Immature natural killer cell (primary cell): ENCODE data around the gene MYO7B. TPM values are rescaled to one million over a fixed set of nuclear protein-coding genes. Genes with fewer than 3 reads are reported as not detected.

ENCODE experiments used
- DNase-seq, 3 donors: peaks; one replicate each; pipeline ENCODE4 v3.0.0; 2022; ENCODE audit warnings: mixed read lengths in 1 of 3
- H3K27ac Mint-ChIP-seq, 6 donors: one replicate each; pipeline ENCODE4 v1.8.0; 2020; ENCODE audit warnings: mixed read lengths in 6 of 6, mild to moderate bottlenecking in 5 of 6, inconsistent platforms in 4 of 6, moderate library complexity in 3 of 6
- H3K27me3 Mint-ChIP-seq, 3 donors: one replicate each; pipeline ENCODE4 v1.8.0; 2020 to 2021; ENCODE audit warnings: low read depth in 3 of 3, mild to moderate bottlenecking in 3 of 3, mixed read lengths in 3 of 3, moderate library complexity in 3 of 3, inconsistent platforms in 1 of 3
- H3K36me3 Mint-ChIP-seq, 3 donors: one replicate each; pipeline ENCODE4 v1.8.0; 2020; ENCODE audit warnings: mixed read lengths in 3 of 3, inconsistent platforms in 2 of 3, mild to moderate bottlenecking in 2 of 3
- H3K4me1 Mint-ChIP-seq, 2 donors: one replicate each; pipeline ENCODE4 v1.8.0; 2020; ENCODE audit warnings: inconsistent platforms in 2 of 2, mild to moderate bottlenecking in 2 of 2, mixed read lengths in 2 of 2, moderate library complexity in 1 of 2
- H3K4me3 Mint-ChIP-seq, 5 donors: one replicate each; pipeline ENCODE4 v1.8.0; 2020; ENCODE audit warnings: mild to moderate bottlenecking in 5 of 5, mixed read lengths in 5 of 5, inconsistent platforms in 3 of 5, moderate library complexity in 3 of 5
- H3K9me3 Mint-ChIP-seq, 6 donors: one replicate each; pipeline ENCODE4 v1.8.0; 2020; ENCODE audit warnings: mild to moderate bottlenecking in 6 of 6, mixed read lengths in 6 of 6, inconsistent platforms in 4 of 6, moderate library complexity in 3 of 6
- polyA plus RNA-seq, 3 donors: library from polyadenylated mRNA; unstranded; fragments of 300-500 nt; fragmentation: Illumina TruSeq; gene quantifications; one replicate each; pipeline ENCODE4 v1.2.3, GENCODE V29; 2021

Gene MYO7B
- polyA plus RNA-seq, 3 donors from 2014 or later = 0.37 TPM; not detected in 2

DNA sequence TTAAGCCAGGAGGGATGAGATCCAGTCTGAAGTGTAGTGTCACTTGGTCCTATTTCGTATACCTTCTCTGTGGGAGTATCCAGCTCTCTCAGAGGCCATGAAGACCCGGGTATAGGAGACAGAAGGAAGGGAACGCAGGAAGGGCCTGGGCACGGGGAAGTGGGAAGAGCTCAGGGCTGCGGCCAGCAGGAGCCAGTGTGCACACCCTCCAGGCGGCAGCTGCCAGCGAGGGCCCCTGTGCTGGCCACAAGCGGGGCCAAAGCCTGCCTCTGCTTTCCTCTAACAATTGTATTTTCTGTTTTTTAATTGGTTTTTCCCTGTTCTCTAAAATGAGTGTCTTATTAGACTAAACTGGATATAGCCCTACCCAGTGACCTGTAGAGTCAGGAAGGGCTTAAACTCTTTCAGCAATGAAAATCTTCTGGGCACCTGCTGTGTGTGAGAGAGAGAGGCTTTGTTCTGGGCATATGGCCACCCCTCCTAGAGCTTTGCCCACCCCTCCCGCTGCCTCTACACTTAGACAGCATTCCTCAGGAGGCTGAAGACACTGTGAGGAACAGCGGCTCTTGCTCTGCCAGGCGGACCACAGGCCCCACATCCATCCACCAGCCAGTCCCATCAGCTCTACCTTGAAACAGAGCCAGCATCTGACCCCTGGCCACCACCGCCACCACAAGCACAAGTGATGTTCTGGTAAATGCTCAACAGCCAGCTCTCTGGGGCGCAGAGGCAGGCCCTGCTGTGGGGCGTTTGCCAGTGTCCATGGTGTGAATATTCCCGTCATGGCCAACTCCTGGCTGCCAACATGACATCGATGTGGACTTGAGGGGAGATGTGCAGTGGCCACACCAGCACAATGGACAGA, 120.0 kb downstream of the MYO7B start:
- H3K4me3 Mint-ChIP-seq = no peak overlapping the region
- no peaks in the 10 kb centered on the region for H3K9me3 Mint-ChIP-seq
- H3K36me3 Mint-ChIP-seq = no peaks in the 10 kb centered on the region
- H3K4me1 Mint-ChIP-seq = no peaks in the 10 kb centered on the region
- no peak overlapping the region for H3K27ac Mint-ChIP-seq
- DNase-seq = no peak
- H3K27me3 Mint-ChIP-seq = peaks cover 0 to 1% (median 0%) of the 10 kb centered on the region in 3 donors

GRCh38 chr2:127656569-127657231, 121.2 kb downstream of the MYO7B start:
- H3K4me3 Mint-ChIP-seq = no peak overlapping the region
- no peaks in the 10 kb centered on the region for H3K9me3 Mint-ChIP-seq
- DNase-seq = no peak
- no peaks in the 10 kb centered on the region for H3K36me3 Mint-ChIP-seq
- no peak overlapping the region for H3K27ac Mint-ChIP-seq
- peaks cover 0 to 6% (median 3%) of the 10 kb centered on the region in 3 donors for H3K27me3 Mint-ChIP-seq
- H3K4me1 Mint-ChIP-seq = no peaks in the 10 kb centered on the region

GRCh38 chr2:127657232-127657595, 121.7 kb downstream of the MYO7B start:
- H3K27ac Mint-ChIP-seq = no peak overlapping the region
- H3K36me3 Mint-ChIP-seq = no peaks in the 10 kb centered on the region
- H3K4me1 Mint-ChIP-seq = no peaks in the 10 kb centered on the region
- H3K27me3 Mint-ChIP-seq = peaks cover 0 to 6% (median 3%) of the 10 kb centered on the region in 3 donors
- DNase-seq = no peak
- H3K4me3 Mint-ChIP-seq = no peak overlapping the region
- H3K9me3 Mint-ChIP-seq = no peaks in the 10 kb centered on the region

GRCh38 chr2:127658146-127658545, 122.7 kb downstream of the MYO7B start:
- no peak for DNase-seq
- H3K4me1 Mint-ChIP-seq = no peaks in the 10 kb centered on the region

GRCh38 chr2:127658641-127659407, 123.3 kb downstream of the MYO7B start:
- Mint-ChIP-seq H3K27me3 (peaks cover 2 to 9% (median 3%) of the 10 kb centered on the region in 3 donors), H3K4me3 (no peak overlapping the region), H3K9me3 (no peaks in the 10 kb centered on the region), H3K27ac (no peak overlapping the region), H3K36me3 (no peaks in the 10 kb centered on the region), H3K4me1 (no peaks in the 10 kb centered on the region)
- no peak for DNase-seq

More at GRCh38 chr2:127658146-127658545, 122.7 kb downstream of the MYO7B start:
- H3K27me3 Mint-ChIP-seq = peaks cover under 1 to 6% (median 3%) of the 10 kb centered on the region in 3 donors
- H3K4me3 Mint-ChIP-seq = no peak overlapping the region
- no peaks in the 10 kb centered on the region for H3K36me3 Mint-ChIP-seq
- H3K9me3 Mint-ChIP-seq = no peaks in the 10 kb centered on the region
- H3K27ac Mint-ChIP-seq = no peak overlapping the region

GRCh38 chr2:127659408-127660290, 124.2 kb downstream of the MYO7B start:
- Mint-ChIP-seq H3K27me3 (peaks cover 2 to 9% (median 3%) of the 10 kb centered on the region in 3 donors), H3K4me3 (no peak overlapping the region), H3K4me1 (no peaks in the 10 kb centered on the region), H3K27ac (no peak overlapping the region), H3K9me3 (no peaks in the 10 kb centered on the region), H3K36me3 (no peaks in the 10 kb centered on the region)
- no peak for DNase-seq

- Mint-ChIP-seq H3K27ac (no peak overlapping the region), H3K27me3 (peaks cover 5 to 12% (median 9%) of the 10 kb centered on the region in 3 donors), H3K4me1 (no peaks in the 10 kb centered on the region), H3K4me3 (no peak overlapping the region), H3K9me3 (no peaks in the 10 kb centered on the region), H3K36me3 (no peaks in the 10 kb centered on the region)
- no peak for DNase-seq
Measured at GRCh38 chr2:127660291-127660578, 124.8 kb downstream of the MYO7B start.

DNA sequence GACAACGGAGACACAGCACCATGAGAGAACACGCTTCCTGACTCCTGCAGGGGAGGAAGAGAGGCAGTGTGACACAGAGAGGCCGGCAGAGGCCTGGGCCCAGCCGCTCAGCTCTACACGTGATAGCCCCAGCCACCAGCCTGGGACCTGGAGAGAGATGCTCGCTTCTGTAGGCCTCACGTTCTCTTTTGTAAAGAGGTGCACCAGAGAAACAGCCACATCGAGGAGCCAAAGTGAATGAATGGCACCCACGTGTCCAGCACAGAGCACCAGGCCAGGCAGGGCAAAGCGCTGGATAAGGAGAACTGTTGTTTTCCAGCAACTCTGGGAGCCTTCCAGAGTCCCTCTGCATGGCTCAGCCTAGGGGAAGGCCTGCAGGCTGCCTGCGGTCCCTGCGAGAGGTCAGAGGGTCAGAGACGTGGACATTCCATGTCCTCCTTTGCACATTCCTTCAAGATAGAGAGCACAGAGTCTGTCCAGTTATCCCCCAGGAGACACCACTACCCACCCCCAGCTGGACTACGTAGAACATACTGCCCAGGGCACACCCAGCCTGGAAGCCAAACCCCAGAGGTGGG, 125.7 kb downstream of the MYO7B start:
- Mint-ChIP-seq H3K4me3 (no peak overlapping the region), H3K36me3 (no peaks in the 10 kb centered on the region), H3K27me3 (peaks cover 10 to 14% (median 12%) of the 10 kb centered on the region in 3 donors), H3K4me1 (no peaks in the 10 kb centered on the region), H3K9me3 (no peaks in the 10 kb centered on the region), H3K27ac (no peak overlapping the region)
- no peak for DNase-seq

GRCh38 chr2:127661949-127662510, 126.5 kb downstream of the MYO7B start:
- no peaks in the 10 kb centered on the region for H3K36me3 Mint-ChIP-seq
- H3K4me1 Mint-ChIP-seq = no peaks in the 10 kb centered on the region
- no peak overlapping the region for H3K4me3 Mint-ChIP-seq
- no peak for DNase-seq
- H3K27ac Mint-ChIP-seq = no peak overlapping the region
- H3K27me3 Mint-ChIP-seq = peaks cover 10 to 16% (median 12%) of the 10 kb centered on the region in 3 donors
- H3K9me3 Mint-ChIP-seq = peaks cover 0 to 2% (median 0%) of the 10 kb centered on the region in 6 donors

- Mint-ChIP-seq H3K27ac (no peak overlapping the region), H3K4me3 (no peak overlapping the region), H3K9me3 (peaks cover 0 to 2% (median 0%) of the 10 kb centered on the region in 6 donors), H3K27me3 (peaks cover 12 to 19% (median 15%) of the 10 kb centered on the region in 3 donors), H3K36me3 (no peaks in the 10 kb centered on the region), H3K4me1 (no peaks in the 10 kb centered on the region)
- no peak for DNase-seq
Measured at GRCh38 chr2:127662937-127663565, 127.6 kb downstream of the MYO7B start.

DNA sequence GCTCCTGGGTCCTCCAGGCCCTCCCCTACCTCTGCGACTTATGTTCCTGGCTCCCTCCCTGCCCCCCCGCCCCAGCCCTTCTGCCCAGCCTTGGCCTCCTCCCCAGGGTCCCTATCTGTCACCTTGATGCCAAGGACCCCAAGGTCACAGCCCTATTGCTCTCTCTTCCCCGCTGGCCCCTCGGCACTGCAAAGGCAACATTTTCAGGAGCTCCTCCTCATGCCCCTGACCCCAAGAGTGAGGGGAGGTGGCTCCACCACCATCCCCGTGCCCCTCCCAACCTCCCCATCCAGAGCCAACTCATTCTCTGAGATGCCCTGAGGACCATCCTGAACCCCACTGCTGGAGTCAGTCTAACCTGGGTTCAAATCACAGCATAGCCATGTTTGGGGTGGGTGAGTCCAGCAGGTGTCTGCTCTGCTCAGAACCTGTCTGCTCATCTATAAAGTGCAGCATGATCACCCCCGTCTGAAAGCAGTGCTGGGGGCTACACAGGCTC, 128.1 kb downstream of the MYO7B start:
- Mint-ChIP-seq H3K9me3 (peaks cover 0 to 2% (median 0%) of the 10 kb centered on the region in 6 donors), H3K27ac (no peak overlapping the region), H3K4me3 (no peak overlapping the region), H3K27me3 (peaks cover 15 to 19% (median 15%) of the 10 kb centered on the region in 3 donors), H3K36me3 (no peaks in the 10 kb centered on the region), H3K4me1 (no peaks in the 10 kb centered on the region)
- DNase-seq = no peak
